HFFc6 (cell line): Measurements from ENCODE around the gene GALNT2. TPM values are rescaled to one million over a fixed set of nuclear protein-coding genes. Genes with fewer than 3 reads are reported as not detected.

Experiments used
- DNase-seq: peaks from one replicate; pipeline ENCODE4 v3.0.0-alpha.2; 2018
- H3K27ac Mint-ChIP-seq: 2 replicates; pipeline ENCODE4 v1.8.0; 2020; ENCODE audit warnings: mild to moderate bottlenecking, mixed read lengths
- H3K27me3 Mint-ChIP-seq: 2 replicates; pipeline ENCODE4 v1.8.0; 2021; ENCODE audit warnings: mild to moderate bottlenecking, moderate library complexity, mixed read lengths; ENCODE audit not compliant: insufficient read depth
- H3K36me3 Mint-ChIP-seq: 2 replicates; pipeline ENCODE4 v1.8.0; 2021; ENCODE audit warnings: low read depth, mixed read lengths
- H3K4me1 Mint-ChIP-seq: 2 replicates; pipeline ENCODE4 v1.8.0; 2020; ENCODE audit warnings: low read depth, mixed read lengths
- H3K4me3 Mint-ChIP-seq: 2 replicates; pipeline ENCODE4 v1.8.0; 2020; ENCODE audit warnings: mild to moderate bottlenecking, moderate library complexity, mixed read lengths
- H3K9me3 Mint-ChIP-seq: 2 replicates; pipeline ENCODE4 v1.8.0; 2020; ENCODE audit warnings: mild to moderate bottlenecking, mixed read lengths
- CTCF ChIP-seq: fragments of 200-600 bp; sonication (generic); IDR thresholded peaks from 2 replicates; pipeline ENCODE4 v1.5.0; 2021; ENCODE audit warnings: antibody characterized with exemption, mild to moderate bottlenecking
- total RNA-seq, 6 experiments: library from RNA; stranded (reverse); fragmentation: NEBNext Ultra II Directional; extraction: Animal tissue kit (Norgen Biotek cat#: 25700); gene quantifications; 2 replicates in 1 of 6; 3 replicates in 5 of 6; pipeline ENCODE4 v1.2.3, GENCODE V29; 2021

GALNT2 gene
- total RNA-seq, 6 experiments from 2014 or later: 174 to 194 (median 181) TPM

DNA sequence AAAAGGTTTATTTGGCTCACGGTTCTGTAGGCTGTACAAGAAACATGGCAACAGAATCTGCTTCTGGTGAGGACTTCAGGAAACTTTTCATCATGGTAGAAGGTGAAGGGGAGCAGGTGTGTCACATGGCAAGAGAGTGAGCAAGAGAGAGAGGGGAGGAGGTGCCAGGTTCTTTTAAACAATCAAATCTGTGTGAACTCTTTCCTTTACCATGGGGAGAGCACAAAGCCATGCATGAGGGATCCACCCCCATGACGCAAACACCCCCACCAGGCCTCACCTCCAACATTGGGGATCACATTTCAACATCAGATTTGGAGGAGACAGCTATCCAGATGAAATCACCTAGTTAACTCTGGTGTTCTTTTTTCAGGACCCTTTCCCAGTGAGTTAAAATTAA, 103.6 kb downstream of the GALNT2 start:
- DNase-seq: no peak
- no peaks in the 10 kb centered on the region; the same call in 1 of the 2 replicates for H3K27me3 Mint-ChIP-seq
- no peak overlapping the region for H3K27ac Mint-ChIP-seq
- peaks cover 4% of the 10 kb centered on the region; the same call in 1 of the 2 replicates for H3K9me3 Mint-ChIP-seq
- peaks cover 14% of the 10 kb centered on the region; the same call in 1 of the 2 replicates for H3K36me3 Mint-ChIP-seq
- no peak for TF ChIP-seq CTCF
- no peak overlapping the region for H3K4me3 Mint-ChIP-seq
- H3K4me1 Mint-ChIP-seq: peaks cover 36% of the 10 kb centered on the region

GRCh38 chr1:230171356-230172015, 104.4 kb downstream of the GALNT2 start:
- no peak for TF ChIP-seq CTCF
- H3K27me3 Mint-ChIP-seq: no peaks in the 10 kb centered on the region; the same call in 1 of the 2 replicates
- no peak overlapping the region for H3K27ac Mint-ChIP-seq
- peaks cover 10% of the 10 kb centered on the region; the same call in 1 of the 2 replicates for H3K36me3 Mint-ChIP-seq
- peaks cover 3% of the 10 kb centered on the region; the same call in 1 of the 2 replicates for H3K9me3 Mint-ChIP-seq
- DNase-seq: no peak
- no peak overlapping the region for H3K4me3 Mint-ChIP-seq
- peaks cover 35% of the 10 kb centered on the region for H3K4me1 Mint-ChIP-seq

- H3K27me3 Mint-ChIP-seq: no peaks in the 10 kb centered on the region; the same call in 1 of the 2 replicates
- peak overlapping the region; percentile 31; the same call in 1 of the 2 replicates for H3K27ac Mint-ChIP-seq
- DNase-seq: no peak
- no peak for TF ChIP-seq CTCF
- no peaks in the 10 kb centered on the region for H3K9me3 Mint-ChIP-seq
- peaks cover 4% of the 10 kb centered on the region; the same call in 1 of the 2 replicates for H3K36me3 Mint-ChIP-seq
- H3K4me1 Mint-ChIP-seq: peaks cover 32% of the 10 kb centered on the region
- no peak overlapping the region for H3K4me3 Mint-ChIP-seq
Measured at GRCh38 chr1:230172016-230172537, 105.0 kb downstream of the GALNT2 start.

DNA sequence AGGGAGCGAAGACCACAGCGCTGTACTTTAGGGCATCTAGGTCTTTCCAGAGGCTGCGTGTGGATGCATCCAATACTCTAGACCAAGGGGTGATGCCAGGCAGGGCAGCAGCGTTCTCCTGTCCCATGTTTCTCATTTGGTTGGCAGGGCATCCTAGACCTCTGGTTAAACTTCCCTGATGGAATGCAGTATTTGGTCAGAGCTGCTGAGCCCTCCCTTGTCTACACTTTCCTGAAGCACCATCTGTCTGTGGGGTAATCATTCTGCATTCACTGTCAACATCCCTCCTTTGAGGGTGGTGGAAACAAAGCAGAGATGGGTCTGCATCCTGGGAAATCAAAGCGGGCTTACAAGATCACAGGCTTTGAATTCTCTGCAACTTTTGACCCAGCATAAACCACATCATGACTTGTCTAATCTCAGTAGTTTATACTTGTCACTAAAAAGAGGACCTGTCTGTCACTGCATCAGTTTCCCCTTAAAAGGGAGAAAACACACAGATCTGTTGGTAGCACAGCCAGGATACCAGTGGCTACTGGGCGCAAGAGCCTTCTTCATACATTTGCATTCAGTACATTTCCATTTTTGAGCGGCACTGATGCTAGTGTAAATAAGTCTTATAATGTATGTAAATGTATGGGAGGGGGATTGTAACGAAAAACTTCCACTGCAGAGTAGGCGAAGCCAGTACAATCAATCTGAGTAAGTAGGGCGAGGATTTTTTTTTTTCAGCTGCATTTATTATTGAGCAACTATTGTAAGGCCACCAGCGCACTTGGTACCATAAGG, 106.3 kb downstream of the GALNT2 start:
- H3K27me3 Mint-ChIP-seq: no peaks in the 10 kb centered on the region; the same call in 1 of the 2 replicates
- no peak for TF ChIP-seq CTCF
- no peaks in the 10 kb centered on the region; the same call in 1 of the 2 replicates for H3K36me3 Mint-ChIP-seq
- DNase-seq: no peak
- H3K4me1 Mint-ChIP-seq: peaks cover 32% of the 10 kb centered on the region
- no peaks in the 10 kb centered on the region for H3K9me3 Mint-ChIP-seq
- H3K4me3 Mint-ChIP-seq: no peak overlapping the region
- no peak overlapping the region for H3K27ac Mint-ChIP-seq

DNA sequence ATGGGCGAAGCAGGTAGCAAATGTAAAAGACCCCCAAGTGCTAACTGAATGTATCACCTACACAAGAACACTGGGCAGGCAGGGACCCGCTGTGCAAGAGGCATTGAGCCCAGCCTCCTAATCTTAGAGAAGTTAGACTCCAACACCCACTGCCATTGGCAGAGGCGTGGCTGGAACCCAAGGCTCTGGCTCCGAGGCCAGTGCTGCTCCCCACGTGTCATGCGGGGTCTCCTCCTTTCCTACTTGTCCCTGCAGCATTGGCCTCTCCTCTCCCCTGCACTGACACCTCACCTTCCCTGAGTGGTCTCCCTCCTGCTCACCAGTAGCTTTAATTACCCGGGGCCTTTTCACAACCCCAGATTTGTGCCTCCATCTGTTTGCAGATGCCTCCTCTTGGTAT, 107.0 kb downstream of the GALNT2 start:
- no peaks in the 10 kb centered on the region; the same call in 1 of the 2 replicates for H3K27me3 Mint-ChIP-seq
- peaks cover 32% of the 10 kb centered on the region for H3K4me1 Mint-ChIP-seq
- no peaks in the 10 kb centered on the region for H3K9me3 Mint-ChIP-seq
- H3K36me3 Mint-ChIP-seq: peaks cover under 1% of the 10 kb centered on the region; the same call in 1 of the 2 replicates
- no peak for TF ChIP-seq CTCF
- H3K27ac Mint-ChIP-seq: no peak overlapping the region
- DNase-seq: no peak
- no peak overlapping the region for H3K4me3 Mint-ChIP-seq
